Transverse colon (tissue), 4 donors: ENCODE data around the gene ADAM12. TPM values are rescaled to one million over a fixed set of nuclear protein-coding genes. Genes with fewer than 3 reads are reported as not detected.

ENCODE experiments used
- DNase-seq: peaks from one replicate; pipeline ENCODE4 v3.0.0-alpha.2; 2019
- H3K27ac ChIP-seq, 4 donors: fragments of 200-600 bp; sonication (generic); 2 replicates each; pipeline ENCODE4 v1.5.1; 2016 to 2018; ENCODE audit warnings: inconsistent platforms in 4 of 4
- H3K27me3 ChIP-seq: fragments of 200-600 bp; sonication (generic); 2 replicates; pipeline ENCODE4 v1.5.1; 2017; ENCODE audit warnings: inconsistent platforms
- H3K36me3 ChIP-seq, 4 donors: fragments of 200-600 bp; sonication (generic); 2 replicates each; pipeline ENCODE4 v1.5.1; 2017 to 2019; ENCODE audit warnings: inconsistent platforms in 4 of 4
- H3K4me1 ChIP-seq, 4 donors: fragments of 200-600 bp; sonication (generic); 2 replicates each; pipeline ENCODE4 v1.5.1; 2017 to 2020; ENCODE audit warnings: inconsistent platforms in 4 of 4
- H3K4me3 ChIP-seq, 4 donors: fragments of 200-600 bp; sonication (generic); 1 replicate in 1 of 4; 2 replicates in 3 of 4; pipeline versions ENCODE4 v1.5.1 to v1.6.1; 2017 to 2019; ENCODE audit warnings: inconsistent platforms in 4 of 4
- H3K9me3 ChIP-seq, 2 donors: fragments of 200-600 bp; sonication (generic); 2 replicates each; pipeline ENCODE4 v1.5.1; 2017 to 2019; ENCODE audit warnings: inconsistent platforms in 2 of 2
- CTCF ChIP-seq, 5 experiments: fragments of 200-600 bp in 3 of 5; fragments of 450-650 bp in 2 of 5; sonication (generic) in 3 of 5; IDR thresholded peaks; 1 replicate in 2 of 5; 2 replicates in 3 of 5; pipeline ENCODE4 v1.5.1; 2016 to 2017; ENCODE audit warnings: antibody characterized with exemption in 5 of 5, inconsistent platforms in 3 of 5, mild to moderate bottlenecking in 2 of 5, moderate library complexity in 1 of 5
- EP300 ChIP-seq: sonication (generic); formaldehyde crosslinking; IDR thresholded peaks from one replicate; pipeline ENCODE4 v1.6.1; 2017; ENCODE audit warnings: antibody characterized with exemption, low read depth
- POLR2A ChIP-seq: fragments of 450-650 bp; IDR thresholded peaks from one replicate; pipeline ENCODE4 v1.6.1; 2016; ENCODE audit warnings: antibody characterized with exemption, mild to moderate bottlenecking, moderate library complexity
- POLR2AphosphoS5 ChIP-seq, 3 donors: sonication (generic); formaldehyde crosslinking; IDR thresholded peaks; one replicate each; pipeline ENCODE4 v1.6.1; 2016; ENCODE audit warnings: antibody characterized with exemption in 3 of 3
- WGBS, 2 donors: methylation state at CpG; one replicate each; pipeline ENCODE4 v1.1.5; 2018; ENCODE audit warnings: low coverage in 1 of 2; 5-methylcytosine and 5-hydroxymethylcytosine counted together
- in situ Hi-C, 4 donors: fragments of 200-750 bp; cut with MboI; loops; one replicate each; pipeline versions ENCODE4 v1.15.0 to v1.15.1; 2017; ENCODE audit warnings: low sequenced_read_pairs in 3 of 4, low pct_ligation_motif_present in 1 of 4, low pct_unique_long_range_greater_than_20kb in 1 of 4
- intact Hi-C: fragments of 100-400 bp; cut with DNase I; formaldehyde crosslinking; loops from one replicate; pipeline ENCODE4 v1.15.1; 2023; ENCODE audit warnings: low total_unique reads
- total RNA-seq, 4 donors: library from RNA; depleted of rRNA; stranded (reverse); fragments of >200 nt; gene quantifications; one replicate each; pipeline ENCODE4 v1.1.0, GENCODE V29; 2016

ADAM12 gene
- total RNA-seq, 4 donors from 2014 or later: 0.14 to 2.2 (median 1.1) TPM; not detected in 1

GRCh38 chr10:126128581-126128980 lies 259.7 kb downstream of the ADAM12 start:
- no peaks in the 10 kb centered on the region for H3K27me3 ChIP-seq
- H3K36me3 ChIP-seq: no peaks in the 10 kb centered on the region
- no peak for TF ChIP-seq POLR2A
- TF ChIP-seq EP300: no peak
- no peak for TF ChIP-seq POLR2AphosphoS5 (IDR thresholded peaks at IDR 0.05)
- TF ChIP-seq CTCF (IDR thresholded peaks at IDR 0.05): no peak
- in situ Hi-C loops (no loop called here), intact Hi-C loops (no loop called here)
- no peak overlapping the region for H3K27ac ChIP-seq
- no peaks in the 10 kb centered on the region for H3K9me3 ChIP-seq
- 93 to 95% methylated on average over 9 to 21 of the region's 21 CpGs for WGBS, 2 donors
- no peak overlapping the region for H3K4me3 ChIP-seq
- no peak for DNase-seq
- no peaks in the 10 kb centered on the region for H3K4me1 ChIP-seq

GRCh38 chr10:126127481-126128029 lies 260.7 kb downstream of the ADAM12 start:
- DNase-seq: no peak
- Histone ChIP-seq H3K4me3 (no peak overlapping the region), H3K36me3 (no peaks in the 10 kb centered on the region), H3K27me3 (no peaks in the 10 kb centered on the region), H3K27ac (no peak overlapping the region), H3K9me3 (no peaks in the 10 kb centered on the region), H3K4me1 (no peaks in the 10 kb centered on the region)
- WGBS, 2 donors: 74 to 95% methylated on average over 4 to 7 of the region's 7 CpGs
- TF ChIP-seq EP300 (no peak), POLR2A (no peak), POLR2AphosphoS5 (IDR thresholded peaks at IDR 0.05) (no peak)
- in situ Hi-C loops: no loop called here
- intact Hi-C loops: no loop called here

DNA sequence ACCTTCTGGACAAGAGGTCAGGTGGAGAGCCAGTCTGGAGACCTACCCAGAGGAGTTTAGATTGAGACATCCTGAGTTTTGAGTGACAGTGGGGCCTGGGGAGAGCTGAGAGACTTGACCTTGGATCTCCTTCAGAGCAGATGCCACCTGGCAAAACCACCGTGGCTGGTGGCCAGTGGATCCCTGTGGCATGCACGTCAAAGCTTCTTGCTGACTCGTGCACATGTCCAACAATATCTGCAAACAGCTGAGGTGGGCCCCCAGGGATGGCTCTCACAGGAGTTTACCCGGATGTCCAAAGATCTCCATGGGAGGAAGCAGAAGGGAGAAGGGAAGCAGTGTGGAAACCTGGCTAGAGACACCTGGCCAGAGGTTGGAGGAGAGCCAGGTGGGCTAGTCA lies 261.4 kb downstream of the ADAM12 start:
- 72% methylated on average over 4 of the region's 4 CpGs; no CpG with 5 or more reads in 1 of the 2 donors for WGBS, 2 donors

DNA sequence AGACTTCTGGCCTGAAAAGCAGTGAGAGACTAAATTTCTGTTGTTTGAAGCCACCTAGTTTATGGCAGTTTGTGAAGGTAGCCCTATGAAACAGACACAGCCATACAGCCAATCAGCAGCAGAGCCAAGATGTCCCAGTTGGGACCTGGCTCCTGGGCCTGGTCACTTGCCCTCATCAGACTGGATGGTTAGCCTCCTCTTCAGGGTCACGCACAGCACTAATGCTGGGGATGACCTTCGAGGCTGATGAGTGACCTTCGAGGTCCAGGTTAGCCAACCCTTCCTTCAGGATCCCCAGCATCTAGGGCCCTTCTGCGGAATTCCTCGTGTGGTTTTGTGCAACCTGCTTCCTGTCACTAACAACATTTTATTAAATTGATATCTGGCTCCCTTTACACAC lies 262.3 kb downstream of the ADAM12 start:
- in situ Hi-C loops: no loop called here
- DNase-seq: no peak
- H3K9me3 ChIP-seq: no peaks in the 10 kb centered on the region
- no peak overlapping the region for H3K27ac ChIP-seq
- intact Hi-C loops: no loop called here
- H3K4me1 ChIP-seq: no peaks in the 10 kb centered on the region
- WGBS, 2 donors: 91% methylated on average over 5 of the region's 5 CpGs; no CpG with 5 or more reads in 1 of the 2 donors
- no peaks in the 10 kb centered on the region for H3K27me3 ChIP-seq
- no peak overlapping the region for H3K4me3 ChIP-seq
- no peak for TF ChIP-seq POLR2A
- no peak for TF ChIP-seq EP300
- TF ChIP-seq POLR2AphosphoS5 (IDR thresholded peaks at IDR 0.05): no peak
- TF ChIP-seq CTCF (IDR thresholded peaks at IDR 0.05): no peak
- H3K36me3 ChIP-seq: no peaks in the 10 kb centered on the region

More for the DNA sequence above, 261.4 kb downstream of the ADAM12 start:
- Histone ChIP-seq H3K4me1 (no peaks in the 10 kb centered on the region), H3K4me3 (no peak overlapping the region), H3K9me3 (no peaks in the 10 kb centered on the region), H3K27me3 (no peaks in the 10 kb centered on the region), H3K27ac (no peak overlapping the region), H3K36me3 (no peaks in the 10 kb centered on the region)
- TF ChIP-seq CTCF (IDR thresholded peaks at IDR 0.05): no peak
- no peak for TF ChIP-seq EP300
- no peak for TF ChIP-seq POLR2A
- TF ChIP-seq POLR2AphosphoS5 (IDR thresholded peaks at IDR 0.05): no peak
- DNase-seq: no peak
- intact Hi-C loops (no loop called here), in situ Hi-C loops (no loop called here)
